Left cardiac atrium (tissue), 4 donors: ENCODE measurements around the gene NNMT. TPM values are rescaled to one million over a fixed set of nuclear protein-coding genes. Genes with fewer than 3 reads are reported as not detected.
A peak's percentile ranks its signal among the peaks of the same experiment; 100 is the strongest.

ENCODE experiments used
- ATAC-seq, 2 donors: fragments of 200-7000 bp; cut with Tn5 transposase; one replicate each; pipeline ENCODE4 v1.9.1; 2020; ENCODE audit warnings: mild to moderate bottlenecking in 2 of 2, moderate library complexity in 2 of 2
- DNase-seq: peaks from one replicate; pipeline ENCODE4 v3.0.0-alpha.2; 2020
- intact Hi-C, 2 donors: fragments of 100-400 bp; cut with DNase I; formaldehyde crosslinking; loops; one replicate each; pipeline versions ENCODE4 v1.14.1 to v1.15.1; 2022 to 2023
- total RNA-seq, 2 donors: library from RNA; stranded (reverse); fragmentation: NEBNext Ultra II Directional; extraction: Animal tissue kit (Norgen Biotek cat#: 25700); gene quantifications; one replicate each; pipeline ENCODE4 v1.2.1, GENCODE V29; 2021
- donor health status: DM: no; HTN: yes; CAD: no.
- donor health status: DM: no; HTN: yes; CAD: no; lungs with severe emphysema.
- donor health status: DM: yes; HTN: yes; CAD: no.
- donor health status: Dilated cardiomyopathy.

Gene NNMT
- total RNA-seq, 2 donors from 2014 or later = 119 to 298 TPM

DNA sequence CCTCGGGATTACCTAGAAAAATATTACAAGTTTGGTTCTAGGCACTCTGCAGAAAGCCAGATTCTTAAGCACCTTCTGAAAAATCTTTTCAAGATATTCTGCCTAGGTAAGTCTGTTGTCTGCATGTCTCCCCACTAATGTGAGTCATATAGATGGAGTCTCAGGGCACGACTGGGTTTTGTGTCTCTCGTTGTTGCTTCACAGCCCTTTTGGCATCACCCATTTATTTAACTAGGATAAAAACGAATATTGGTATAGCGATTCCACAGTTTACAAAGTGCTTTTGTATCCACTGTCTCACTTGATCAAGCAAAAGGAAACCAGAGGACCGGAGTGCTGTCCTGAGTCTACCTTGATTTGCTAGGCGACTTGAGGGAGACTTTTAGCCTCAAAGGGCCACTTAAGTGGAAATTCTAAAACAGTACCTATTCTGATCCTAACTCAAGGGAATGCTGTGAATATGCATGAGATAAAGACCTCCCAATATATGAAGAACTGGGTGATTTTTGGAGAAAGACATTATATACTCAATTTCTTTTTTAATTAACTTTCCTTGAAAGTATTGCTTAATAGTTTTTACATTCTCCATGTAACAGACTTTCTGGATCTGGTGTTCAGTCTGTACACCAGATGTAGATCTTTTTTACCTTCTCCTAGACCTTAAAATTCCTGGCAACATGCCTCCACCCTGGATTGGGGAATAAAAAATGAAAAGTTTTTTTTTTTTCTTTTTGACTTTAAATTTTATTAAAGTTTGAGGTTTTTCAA is 590 bp downstream of the NNMT start:
- no peak for DNase-seq
- ATAC-seq = peak in 1 of 2 donors; percentile 2
- intact Hi-C loops = no loop called here

DNA sequence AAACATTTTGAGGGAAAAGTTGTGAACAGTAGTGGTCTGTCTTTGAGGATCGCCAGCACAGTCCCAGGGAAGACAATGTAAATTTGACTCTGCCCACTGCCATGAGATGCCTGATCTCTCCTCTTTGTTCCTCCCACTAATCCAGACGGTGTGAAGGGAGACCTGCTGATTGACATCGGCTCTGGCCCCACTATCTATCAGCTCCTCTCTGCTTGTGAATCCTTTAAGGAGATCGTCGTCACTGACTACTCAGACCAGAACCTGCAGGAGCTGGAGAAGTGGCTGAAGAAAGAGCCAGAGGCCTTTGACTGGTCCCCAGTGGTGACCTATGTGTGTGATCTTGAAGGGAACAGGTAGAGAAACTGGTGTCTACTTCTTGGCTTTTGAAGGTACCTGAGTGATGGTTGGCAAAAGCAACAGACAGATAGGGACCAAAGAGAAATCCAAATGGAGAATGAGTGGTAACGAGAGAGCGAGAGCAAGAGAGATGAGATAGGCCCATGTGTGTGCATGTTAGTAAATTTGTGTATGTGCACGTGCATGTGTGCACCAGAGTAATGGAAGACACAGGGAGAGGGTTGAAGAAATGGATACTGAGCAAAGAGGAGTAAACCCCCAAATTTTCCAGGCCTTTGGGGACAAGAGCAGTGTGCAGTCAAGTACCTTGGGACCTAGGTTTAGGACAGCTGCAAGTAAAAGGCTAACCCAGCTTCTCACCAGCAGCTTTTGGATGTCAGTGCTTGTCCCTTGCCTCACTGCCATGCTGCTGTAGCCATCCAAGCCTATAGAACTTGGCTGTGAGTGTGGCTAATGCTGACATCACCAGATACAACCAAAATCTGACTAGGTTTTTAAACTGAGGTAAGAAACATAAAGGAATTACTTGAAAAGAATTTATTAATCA is 1.9 kb downstream of the NNMT start:
- no peak for ATAC-seq
- intact Hi-C loops = no loop called here
- no peak for DNase-seq

DNA sequence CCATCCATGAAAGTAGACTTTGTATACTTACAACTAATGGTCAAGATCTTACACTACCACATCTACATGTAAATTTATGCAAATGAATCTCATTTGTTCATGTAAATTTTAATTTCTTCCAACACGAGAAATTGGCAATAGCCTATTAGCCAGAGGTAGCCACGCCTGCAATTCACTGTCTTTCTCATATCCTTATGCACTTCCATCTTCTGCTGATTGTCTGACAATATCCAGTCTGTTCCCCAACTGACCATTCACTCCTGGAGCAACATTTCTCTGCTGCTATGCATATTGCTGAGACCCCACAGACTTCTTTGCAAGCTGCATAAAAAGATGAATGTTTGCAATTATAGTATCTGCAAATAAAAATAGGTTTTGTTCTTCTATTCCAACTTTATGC is 2.5 kb downstream of the NNMT start:
- DNase-seq = no peak
- no peak for ATAC-seq
- intact Hi-C loops = no loop called here

DNA sequence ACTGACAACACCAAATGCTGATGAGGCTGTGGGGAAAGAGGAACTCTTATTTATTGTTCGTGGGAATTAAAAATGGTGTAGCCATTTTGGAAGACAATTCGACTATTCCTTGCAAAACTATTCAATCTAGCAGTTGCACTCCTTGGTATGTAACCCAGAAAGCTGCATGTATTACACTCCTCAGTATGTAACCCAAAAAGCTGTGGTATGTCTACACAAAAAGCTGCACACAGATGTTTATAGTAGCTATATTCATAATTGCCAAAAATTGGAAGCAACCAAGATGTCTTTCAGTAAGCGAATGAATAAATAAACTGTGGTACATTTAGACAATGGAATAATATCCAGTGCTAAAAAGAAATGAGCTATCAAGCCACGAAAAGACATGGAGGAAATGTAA is 4.9 kb downstream of the NNMT start:
- intact Hi-C loops = no loop called here
- no peak for DNase-seq
- ATAC-seq = no peak

DNA sequence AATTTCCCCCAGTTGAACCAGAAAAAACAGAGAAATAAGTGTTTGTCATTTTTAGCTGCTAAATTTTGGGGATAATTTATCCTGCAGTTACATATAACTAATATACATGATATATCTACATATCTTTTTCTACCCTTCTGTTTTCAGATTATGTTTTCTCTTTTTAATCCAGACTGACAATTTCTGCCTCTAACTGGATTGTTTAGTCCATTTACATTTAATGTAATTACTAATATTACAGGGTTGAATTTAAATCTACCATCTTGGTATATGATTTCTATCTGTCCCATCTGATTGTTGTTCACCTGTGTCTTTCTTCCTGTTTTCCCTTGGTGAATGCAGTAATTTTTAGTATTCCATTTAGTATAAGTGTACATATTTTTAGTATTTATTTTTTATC is 5.7 kb downstream of the NNMT start:
- no peak for DNase-seq
- no peak for ATAC-seq
- intact Hi-C loops = no loop called here

DNA sequence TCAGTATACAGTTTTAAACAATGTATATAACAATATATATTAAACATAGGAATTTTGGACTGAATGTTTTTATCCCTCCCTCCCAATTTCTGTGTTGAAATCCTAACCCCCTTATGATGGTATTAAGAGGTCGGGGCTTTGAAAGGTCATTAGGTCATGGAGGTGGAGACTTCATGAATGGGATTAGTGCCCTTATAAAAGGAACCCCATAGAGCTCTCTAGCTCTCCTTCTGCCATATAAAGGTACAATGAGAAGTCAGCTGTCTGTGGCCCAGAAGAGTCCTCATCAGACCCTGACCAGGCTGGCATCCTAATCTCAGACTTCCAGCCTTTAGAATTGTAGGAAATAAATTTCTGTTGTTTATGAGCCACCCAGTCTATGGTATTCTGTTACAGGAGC is 6.5 kb downstream of the NNMT start:
- ATAC-seq (no peak), DNase-seq (no peak)

DNA sequence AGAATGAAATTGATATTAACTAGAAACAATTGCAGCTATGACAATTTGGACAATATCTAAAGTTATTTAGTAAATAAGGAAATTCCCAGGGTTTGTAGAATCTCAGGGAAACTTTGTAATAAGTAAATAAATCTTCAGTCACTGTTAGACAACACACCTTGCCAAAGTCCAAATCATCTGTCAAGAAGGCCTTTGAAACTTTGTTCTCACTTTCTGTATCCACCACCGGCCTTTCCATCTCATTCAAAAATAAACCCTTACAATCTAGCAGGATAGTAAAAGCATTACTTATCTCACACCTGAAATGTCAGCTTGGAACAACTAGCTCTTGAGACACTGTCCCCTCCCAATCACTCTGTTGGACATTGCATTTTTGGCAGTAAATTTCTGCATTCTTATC is 7.9 kb downstream of the NNMT start:
- no peak for ATAC-seq

More for the DNA sequence above, 6.5 kb downstream of the NNMT start:
- intact Hi-C loops = no loop called here

DNA sequence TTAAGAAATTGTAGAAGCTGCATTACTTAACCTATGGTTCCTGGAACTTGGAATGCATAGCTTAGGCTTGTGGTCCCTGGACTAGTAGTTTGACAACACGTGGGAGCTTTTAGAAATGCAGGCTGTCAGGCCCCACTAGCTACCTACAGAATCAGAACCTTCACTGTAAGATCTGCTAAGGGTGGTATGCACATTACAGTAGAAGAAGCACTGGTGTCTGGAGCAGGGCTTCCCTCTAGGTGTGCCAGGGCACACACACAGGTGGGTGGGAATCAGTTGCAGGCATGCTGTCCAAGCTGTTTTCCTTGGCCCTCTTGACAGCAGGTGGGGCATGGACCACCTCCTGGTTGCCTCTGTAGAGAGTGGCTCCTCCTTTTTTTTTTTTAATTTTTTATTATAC is 8.8 kb downstream of the NNMT start:
- intact Hi-C loops = no loop called here
- DNase-seq = no peak
- ATAC-seq = no peak

More for the DNA sequence above, 7.9 kb downstream of the NNMT start:
- intact Hi-C loops = no loop called here
- no peak for DNase-seq

DNA sequence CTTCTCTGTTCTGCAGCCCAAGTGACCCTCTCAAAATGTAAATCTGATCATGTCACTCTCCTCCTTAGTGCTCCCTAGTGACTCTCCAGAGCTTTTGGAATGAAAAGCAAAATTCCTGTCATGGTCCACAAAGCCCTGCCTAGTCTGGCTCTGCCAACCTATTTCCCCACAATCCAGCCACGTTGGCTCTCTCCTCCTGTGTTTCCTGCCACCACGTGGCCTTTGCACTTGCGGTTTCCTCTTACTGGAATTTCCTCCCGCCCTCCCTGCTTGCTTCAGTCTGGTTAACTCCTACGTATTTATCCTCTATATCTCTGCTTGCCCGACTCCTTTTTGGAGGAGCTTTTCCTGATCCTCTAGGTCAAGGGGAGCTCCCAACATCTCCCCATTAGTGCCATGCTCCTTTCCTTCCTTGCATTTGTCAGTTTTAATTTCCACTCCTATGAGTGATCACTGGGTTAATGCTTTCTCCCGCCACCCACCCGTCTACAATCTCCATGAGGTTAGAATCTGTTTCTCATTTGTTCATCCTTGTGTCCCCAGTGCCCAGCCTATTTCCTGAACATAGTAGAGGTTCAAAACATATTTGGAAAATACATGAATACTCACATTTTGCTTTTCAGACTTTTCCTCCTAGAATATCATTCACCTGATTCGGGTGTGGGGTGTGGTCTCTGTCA is 11.5 kb downstream of the NNMT start:
- ATAC-seq = peak; percentile 85 to 87
- intact Hi-C loops = no loop called here
- DNase-seq = peak; percentile 82

DNA sequence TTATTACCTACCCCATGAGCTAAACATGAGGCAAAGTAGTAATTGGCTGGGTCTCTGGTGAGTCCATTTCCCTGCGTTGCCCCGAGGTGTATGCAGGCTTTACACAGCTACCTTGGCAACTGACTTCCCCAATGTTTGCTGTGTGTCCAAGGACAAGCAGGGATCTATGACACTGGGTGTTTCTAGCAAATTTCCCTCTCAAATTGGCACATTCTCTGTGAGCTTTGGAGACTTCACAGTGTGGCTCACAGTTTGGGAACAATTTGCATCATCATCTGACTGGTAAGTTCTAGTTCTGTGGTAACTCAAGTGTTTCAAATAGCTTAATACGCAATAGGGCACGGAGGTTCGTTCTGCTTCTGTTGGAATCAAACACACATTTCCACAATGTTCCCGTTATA is 12.5 kb downstream of the NNMT start:
- peak; percentile 28 to 83 for ATAC-seq
- intact Hi-C loops = no loop called here
- no peak for DNase-seq

DNA sequence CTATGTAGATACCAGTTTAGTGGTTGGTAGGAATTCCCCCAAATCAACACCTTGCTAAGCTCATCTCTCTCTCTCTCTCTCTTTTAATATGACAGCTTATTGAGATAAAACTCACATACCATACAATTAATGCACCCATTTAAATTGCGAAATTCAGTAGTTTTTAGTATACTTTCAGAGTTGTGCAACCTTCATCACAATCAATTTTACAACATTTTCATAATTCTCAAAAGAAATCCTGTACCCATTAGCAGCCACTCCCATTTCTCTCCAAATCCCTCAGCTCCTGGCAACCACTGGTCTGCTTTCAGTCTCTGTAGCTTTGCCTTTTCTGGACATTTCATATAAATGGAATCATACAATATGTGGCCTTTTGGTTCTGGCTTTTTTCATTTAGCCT is 13.3 kb downstream of the NNMT start:
- intact Hi-C loops = no loop called here
- no peak for DNase-seq
- no peak for ATAC-seq

DNA sequence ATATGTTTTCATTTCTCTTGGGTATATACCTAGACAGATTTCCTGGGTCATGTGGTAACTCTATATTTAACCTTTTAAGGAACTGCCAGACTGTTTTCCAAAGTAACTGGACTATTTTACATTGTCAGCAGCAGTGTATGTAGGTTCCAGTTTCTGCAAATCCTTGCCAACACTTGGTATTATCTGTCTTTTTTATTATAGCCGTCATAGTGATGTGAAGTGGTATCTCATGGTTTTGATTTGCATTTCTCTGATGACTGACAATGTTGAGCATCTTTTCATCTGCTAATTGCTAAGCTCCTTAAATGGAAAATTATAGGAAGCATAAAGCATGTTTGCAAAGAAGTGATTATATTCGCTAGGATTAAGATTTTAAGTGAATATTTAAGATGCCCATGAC is 13.9 kb downstream of the NNMT start:
- ATAC-seq = no peak
- intact Hi-C loops = no loop called here
- no peak for DNase-seq

DNA sequence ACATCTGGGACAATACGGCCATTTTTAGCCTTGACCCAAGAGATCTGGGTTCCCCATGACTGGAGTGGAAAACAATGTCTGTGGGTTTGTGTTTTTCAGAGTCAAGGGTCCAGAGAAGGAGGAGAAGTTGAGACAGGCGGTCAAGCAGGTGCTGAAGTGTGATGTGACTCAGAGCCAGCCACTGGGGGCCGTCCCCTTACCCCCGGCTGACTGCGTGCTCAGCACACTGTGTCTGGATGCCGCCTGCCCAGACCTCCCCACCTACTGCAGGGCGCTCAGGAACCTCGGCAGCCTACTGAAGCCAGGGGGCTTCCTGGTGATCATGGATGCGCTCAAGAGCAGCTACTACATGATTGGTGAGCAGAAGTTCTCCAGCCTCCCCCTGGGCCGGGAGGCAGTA is 15.7 kb downstream of the NNMT start:
- DNase-seq = no peak
- intact Hi-C loops = no loop called here
- ATAC-seq = no peak

DNA sequence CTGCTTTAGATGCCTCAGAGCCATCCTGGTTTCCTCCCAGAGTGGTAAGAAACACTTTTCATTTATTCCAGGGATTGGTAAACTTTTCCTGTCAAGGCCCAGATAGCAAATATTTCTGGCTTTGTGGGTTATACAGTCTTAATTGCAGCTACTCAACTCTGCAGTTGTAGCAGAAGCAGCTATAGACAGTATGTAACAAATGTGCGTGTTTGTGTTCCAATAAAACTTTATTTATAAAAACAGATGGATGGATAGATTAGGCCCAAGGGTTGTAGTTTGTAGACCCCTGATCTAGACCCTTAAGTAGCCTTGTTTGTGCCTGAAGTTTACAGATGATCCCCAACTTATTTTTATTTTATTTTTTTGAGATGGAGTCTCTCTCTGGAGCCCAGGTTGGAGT is 17.9 kb downstream of the NNMT start:
- DNase-seq (no peak), ATAC-seq (no peak)
- intact Hi-C loops = no loop called here

DNA sequence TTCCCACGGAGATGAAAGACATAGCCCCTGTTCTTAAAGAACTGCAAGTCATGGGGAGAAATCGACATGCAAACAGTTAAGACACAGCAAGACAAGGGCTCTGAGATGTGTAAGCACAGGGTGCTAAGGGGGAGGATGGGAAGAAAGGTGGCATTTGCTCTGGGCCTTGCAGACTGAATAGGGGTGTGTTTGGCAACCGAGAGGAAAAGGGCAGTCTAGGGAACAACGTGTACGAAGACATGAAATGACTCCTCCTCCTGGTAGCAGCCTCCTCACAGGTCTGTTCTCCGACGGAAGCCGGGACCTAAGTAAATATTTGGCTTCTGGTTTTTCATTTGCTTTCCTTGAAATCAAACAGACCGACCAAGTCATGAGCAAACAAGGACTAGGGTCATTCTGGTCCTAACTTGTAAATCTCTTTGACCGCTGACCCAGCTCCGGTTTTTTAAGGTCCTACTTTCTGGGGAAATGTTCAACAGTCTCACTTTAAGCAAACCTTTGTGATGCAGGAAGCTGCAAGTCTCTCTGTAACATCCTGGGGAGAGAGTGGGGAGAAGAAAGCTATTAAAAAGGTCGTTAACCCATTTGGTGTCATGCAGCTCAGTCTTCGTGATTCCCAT is 19.7 kb downstream of the NNMT start:
- intact Hi-C loops = no loop called here
- DNase-seq = no peak
- peak in 1 of 2 donors; percentile 11 for ATAC-seq

DNA sequence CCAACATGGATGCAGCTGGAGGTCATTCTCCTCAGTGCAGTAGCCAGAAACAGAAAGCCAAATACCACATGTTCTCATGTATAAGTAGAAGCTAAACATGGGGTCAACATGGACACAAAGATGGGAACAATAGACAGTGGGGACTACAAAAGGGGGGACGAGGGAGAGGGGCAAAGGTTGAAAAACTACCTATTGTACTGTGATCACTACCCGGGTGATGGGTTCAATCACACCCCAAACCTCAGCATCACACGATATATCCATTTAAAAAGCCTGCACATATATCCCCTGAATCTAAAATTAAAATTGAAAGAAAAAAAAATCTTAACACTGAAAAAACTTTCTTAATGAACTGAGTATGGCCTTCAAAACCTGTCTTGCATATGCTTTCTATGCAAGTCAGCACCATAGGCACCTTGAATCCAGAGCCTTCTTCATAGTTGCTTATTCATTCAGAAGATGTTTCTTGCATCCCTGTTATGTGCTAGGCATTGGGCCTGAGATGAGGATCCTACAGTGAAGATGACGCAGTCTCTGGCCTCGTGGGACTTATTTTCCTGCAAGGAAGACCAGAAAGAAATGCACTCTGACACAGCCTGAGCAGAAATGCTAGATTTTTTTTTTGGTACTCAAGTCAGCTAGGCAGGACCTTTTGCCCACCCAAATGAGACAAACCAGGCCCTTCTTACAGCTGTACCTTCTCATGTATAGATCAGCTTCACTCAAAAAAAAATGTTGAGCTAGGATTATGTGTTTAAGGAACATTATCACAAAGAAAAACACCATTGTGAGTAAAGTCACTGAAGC is 21.0 kb downstream of the NNMT start:
- ATAC-seq = peak in 1 of 2 donors; percentile 7
- peak; percentile 36 for DNase-seq
- intact Hi-C loops = no loop called here

DNA sequence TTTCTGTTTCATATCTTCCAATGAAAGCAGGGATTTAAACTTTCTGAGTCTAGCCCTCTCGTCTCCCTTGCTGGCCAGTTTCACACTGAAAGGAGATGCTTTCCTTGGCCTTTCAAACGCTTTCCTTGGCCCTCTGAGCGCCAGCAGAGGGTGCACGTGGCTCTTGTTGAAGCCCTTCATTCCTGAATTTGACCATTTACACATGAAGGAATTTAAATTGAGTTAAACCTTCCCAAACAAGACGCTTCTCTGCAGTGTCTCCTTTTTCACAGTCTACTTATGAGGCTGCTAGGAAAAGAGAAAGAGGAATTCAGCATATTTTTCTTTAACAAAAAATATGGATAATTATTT is 21.6 kb downstream of the NNMT start:
- intact Hi-C loops = no loop called here
- peak; percentile 49 to 69 for ATAC-seq
- peak; percentile 59 for DNase-seq

DNA sequence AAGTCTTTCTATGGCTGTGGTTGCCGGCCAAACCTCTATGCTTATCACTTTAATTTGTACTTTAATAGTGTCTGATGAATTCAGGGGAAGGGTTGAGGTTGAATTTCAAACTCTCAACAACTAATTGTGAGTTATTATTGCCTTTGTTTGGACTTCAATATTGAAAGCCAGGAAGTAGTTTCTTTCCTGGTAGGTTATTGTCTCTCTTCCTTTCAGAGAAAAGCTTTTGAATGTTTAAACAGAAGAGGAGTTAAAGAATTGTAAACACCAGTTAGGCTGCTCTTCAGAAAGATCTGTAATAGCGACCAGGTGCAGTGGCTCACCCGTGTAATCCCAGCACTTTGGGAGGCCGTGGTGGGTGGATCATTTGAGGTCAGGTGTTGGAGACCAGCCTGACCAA is 22.2 kb downstream of the NNMT start:
- DNase-seq (no peak), ATAC-seq (no peak)
- intact Hi-C loops = no loop called here
